ENCODE results near the gene KRTCAP3. TPM values are rescaled to one million over a fixed set of nuclear protein-coding genes. Genes with fewer than 3 reads are reported as not detected.

KRTCAP3 gene
- total and polyA plus RNA-seq, 2 of the 4 experiments (the other 2 are of a cell fraction) = 1.5 TPM; not detected in 1

DNA sequence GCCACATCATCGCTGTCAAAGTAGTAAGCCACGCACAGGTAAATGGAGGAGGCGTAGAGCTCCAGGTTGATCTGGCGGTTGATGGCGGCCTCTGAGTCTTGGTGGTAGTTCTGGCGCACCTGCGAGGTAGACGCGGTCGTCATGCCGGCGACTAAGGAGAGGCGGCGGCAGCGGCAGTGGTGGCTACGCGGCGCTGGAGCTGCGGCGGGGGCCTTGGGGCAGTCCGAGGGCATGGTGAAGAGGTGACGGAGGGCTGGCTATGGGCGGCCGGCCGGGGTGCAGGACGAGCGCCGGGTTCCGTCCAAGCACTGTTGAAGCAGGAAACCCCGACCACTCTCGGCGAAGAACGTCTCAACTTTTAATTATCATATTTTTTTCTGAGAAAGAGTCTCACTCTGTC, 49.0 kb upstream of the KRTCAP3 start (continued):
- TF ChIP-seq RFX5 (IDR thresholded peaks at IDR 0.05; ENCODE audit: low read depth, low read length) (no peak), CHD1 (IDR thresholded peaks at IDR 0.05; ENCODE audit: low read depth, low read length) (no peak), MAFK (IDR thresholded peaks at IDR 0.05; ENCODE audit: low read depth, low read length) (no peak), BHLHE40 (IDR thresholded peaks at IDR 0.05; ENCODE audit: low read depth, low read length) (no peak)

DNA sequence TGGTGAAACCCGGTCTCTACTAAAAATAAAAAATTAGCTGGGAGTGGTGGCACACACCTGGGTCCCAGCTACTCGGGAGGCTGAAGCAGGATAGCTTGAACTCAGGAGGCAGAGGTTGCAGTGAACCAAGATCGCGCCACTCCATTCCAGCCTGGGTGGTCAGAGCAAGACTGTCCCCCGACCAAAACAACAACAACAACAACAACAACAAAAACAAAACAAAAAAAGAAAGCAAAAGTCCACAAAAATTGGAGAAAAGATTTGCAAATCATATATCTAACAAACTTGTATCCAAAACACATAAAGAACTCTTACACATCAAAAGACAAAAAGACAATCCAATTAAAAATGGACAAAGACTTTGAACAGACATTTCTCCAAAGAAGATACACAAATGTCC, 43.2 kb upstream of the KRTCAP3 start:
- in situ Hi-C loops (cut with MboI; ENCODE audit: low sequenced_read_pairs) = no loop called here
- H3K79me1 ChIP-seq (ENCODE audit: low read depth in 1 of 2, low read length in 2 of 2) = peaks cover 15 to 44% of the 10 kb centered on the region in 2 experiments
- no peak overlapping the region for H2AFZ ChIP-seq (replicated peaks; ENCODE audit: low read length, poor library complexity)

More for the DNA sequence above, 43.2 kb upstream of the KRTCAP3 start:
- ATAC-seq (ENCODE audit: low read depth) = no peak
- TF ChIP-seq RCOR1 (IDR thresholded peaks at IDR 0.05; ENCODE audit: insufficient replicate concordance, low read length) (no peak), MAFK (IDR thresholded peaks at IDR 0.05; ENCODE audit: low read depth, low read length) (no peak), SMC3 (IDR thresholded peaks at IDR 0.05; ENCODE audit: low read depth, low read length) (no peak), POLR2A (IDR thresholded peaks at IDR 0.05; ENCODE audit: low read depth, low read length) (no peak), RFX5 (IDR thresholded peaks at IDR 0.05; ENCODE audit: low read depth, low read length) (no peak), FOS (IDR thresholded peaks at IDR 0.05; ENCODE audit: low read depth, low read length) (no peak), BHLHE40 (IDR thresholded peaks at IDR 0.05; ENCODE audit: low read depth, low read length) (no peak)
- TF ChIP-seq, protein P1, sequence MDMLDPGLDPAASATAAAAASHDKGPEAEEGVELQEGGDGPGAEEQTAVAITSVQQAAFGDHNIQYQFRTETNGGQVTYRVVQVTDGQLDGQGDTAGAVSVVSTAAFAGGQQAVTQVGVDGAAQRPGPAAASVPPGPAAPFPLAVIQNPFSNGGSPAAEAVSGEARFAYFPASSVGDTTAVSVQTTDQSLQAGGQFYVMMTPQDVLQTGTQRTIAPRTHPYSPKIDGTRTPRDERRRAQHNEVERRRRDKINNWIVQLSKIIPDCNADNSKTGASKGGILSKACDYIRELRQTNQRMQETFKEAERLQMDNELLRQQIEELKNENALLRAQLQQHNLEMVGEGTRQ (IDR thresholded peaks at IDR 0.05; ENCODE audit: low read depth, low read length) = no peak
- ChIA-PET POLR2A (ENCODE audit: unreplicated experiment) (interaction anchor here (0.6 kb wide), 1 partner anchor 494 kb away, joined by 4 read pairs; no protein-coding TSS in a partner anchor), CTCF (no interaction called here)
- H4K20me1 ChIP-seq (ENCODE audit: insufficient read depth, low read length) = peaks cover 48% of the 10 kb centered on the region
- no peak overlapping the region for H3K9ac ChIP-seq (ENCODE audit: low read depth, low read length)
- dilution Hi-C loops (cut with HindIII; ENCODE audit: low sequenced_read_pairs, unreplicated experiment) = no loop called here
- no peak overlapping the region for H2BK5ac ChIP-seq (ENCODE audit: low read depth, low read length, poor library complexity, severe bottlenecking)
- DNase-seq = no peak
- no peak overlapping the region for H2BK20ac ChIP-seq (ENCODE audit: low read depth, low read length)
- H4K91ac ChIP-seq (ENCODE audit: insufficient read depth, low read depth, low read length) = no peak overlapping the region
- no peaks in the 10 kb centered on the region for H3K9me1 ChIP-seq (ENCODE audit: insufficient read depth, low read length)
- H3K18ac ChIP-seq (ENCODE audit: low read depth, low read length) = no peak overlapping the region
- H2AK5ac ChIP-seq (ENCODE audit: low read depth, low read length) = no peak overlapping the region
- intact Hi-C loops (cut with micrococcal nuclease) = no loop called here
- no peak overlapping the region for H3K27ac ChIP-seq (ENCODE audit: insufficient read depth, low read length)
- 100% methylated on average over 1 of the region's 5 CpGs; no CpG with 5 or more reads in 1 of the 2 experiments for WGBS, 2 experiments (ENCODE audit: extremely low coverage in 2 of 2, insufficient read length in 1 of 2)
- H3K4me1 ChIP-seq (ENCODE audit: control insufficient read depth, insufficient read depth, low read length) = no peaks in the 10 kb centered on the region
- H3K14ac ChIP-seq (replicated peaks; ENCODE audit: low read depth, low read length) = no peak overlapping the region
- no peak overlapping the region for H3K4me2 ChIP-seq (ENCODE audit: low read depth, low read length)
- no peak overlapping the region for H4K8ac ChIP-seq (ENCODE audit: low read depth in 2 of 2, low read length in 2 of 2)
- H3K36me3 ChIP-seq (ENCODE audit: control insufficient read depth, insufficient read depth, low read length) = peaks cover 2% of the 10 kb centered on the region; the same call in 1 of the 2 replicates
- H2AK9ac ChIP-seq (replicated peaks; ENCODE audit: low read depth, low read length, poor library complexity) = no peak overlapping the region
- no peak overlapping the region for H4K5ac ChIP-seq (ENCODE audit: low read depth, low read length)
- no peak overlapping the region for H2BK15ac ChIP-seq (ENCODE audit: low read depth, low read length)
- H2BK120ac ChIP-seq (ENCODE audit: low read depth, low read length) = no peak overlapping the region
- H3K23ac ChIP-seq (ENCODE audit: low read depth, low read length) = no peak overlapping the region
- no peaks in the 10 kb centered on the region for H3K9me3 ChIP-seq (ENCODE audit: control insufficient read depth, insufficient read depth, low read length)
- no peak overlapping the region for H3K4me3 ChIP-seq (ENCODE audit: insufficient read depth, low read depth, low read length)
- H3K4ac ChIP-seq (ENCODE audit: low read depth, low read length) = no peak overlapping the region
- no TSS peak for BruUV-seq (replicated peaks)
- H3K27me3 ChIP-seq (ENCODE audit: control insufficient read depth, insufficient read depth, low read length) = no peaks in the 10 kb centered on the region
- H3K56ac ChIP-seq (ENCODE audit: extremely low read depth, insufficient read depth, low read length) = no peak overlapping the region

All from IMR-90 (cell line).